ENCODE data around the gene TRAFD1. TPM values are rescaled to one million over a fixed set of nuclear protein-coding genes. Genes with fewer than 3 reads are reported as not detected.

Gene TRAFD1
- total RNA-seq, 1 experiment from 2014 or later = 25.5 TPM

DNA sequence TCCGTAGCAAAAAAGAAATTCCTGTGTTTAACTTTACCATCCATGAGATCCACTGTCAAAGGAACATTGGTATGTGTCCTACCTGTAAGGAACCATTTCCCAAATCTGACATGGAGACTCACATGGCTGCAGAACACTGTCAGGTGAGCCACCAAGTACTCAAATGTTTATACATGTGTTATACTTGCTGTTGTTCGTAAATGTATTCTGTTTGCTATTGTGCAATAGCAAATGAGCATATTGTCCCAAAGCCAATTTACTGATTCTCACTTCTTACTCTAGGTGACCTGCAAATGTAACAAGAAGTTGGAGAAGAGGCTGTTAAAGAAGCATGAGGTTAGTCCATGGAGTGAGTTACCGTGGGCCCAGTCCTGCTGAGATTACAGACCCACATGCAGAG lies 9.4 kb downstream of the TRAFD1 start:
- intact Hi-C loops (cut with micrococcal nuclease) = no loop called here
- no peaks in the 10 kb centered on the region for H3K27me3 ChIP-seq (ENCODE audit: insufficient read depth, low read length)
- ChIA-PET CTCF (no interaction called here), POLR2A (interaction anchor here (0.6 kb wide), 1 partner anchor 269 kb away, joined by 3 read pairs; no protein-coding TSS in a partner anchor), RAD21 (ENCODE audit: low non-redundant PET in 1 of 2, low total read pairs in 2 of 2, uncharacterized antibody in 2 of 2, unreplicated experiment in 2 of 2) (no interaction called here)
- ATAC-seq (no peak), DNase-seq (ENCODE audit: low read depth, low spot score) (no peak)
- no peak overlapping the region for H3K4me3 ChIP-seq (replicated peaks in 1 of 2; ENCODE audit: low read depth in 1 of 2, low read length in 2 of 2)
- no peak overlapping the region for H3K27ac ChIP-seq (ENCODE audit: low read depth, low read length)
- no TSS peak for BruUV-seq (replicated peaks)
- no peaks in the 10 kb centered on the region for H4K20me1 ChIP-seq (ENCODE audit: insufficient read depth)
- no peaks in the 10 kb centered on the region for H3K9me2 ChIP-seq (ENCODE audit: insufficient read depth)
- peaks cover 6 to 21% of the 10 kb centered on the region in 2 experiments; a peak in 3 of 4 replicates for H3K36me3 ChIP-seq (ENCODE audit: control insufficient read depth in 1 of 2, insufficient read depth in 2 of 2, low read length in 2 of 2)
- no peak overlapping the region for H2AFZ ChIP-seq (ENCODE audit: low read depth, low read length, poor library complexity, severe bottlenecking)
- no peak overlapping the region for H3K4me2 ChIP-seq (ENCODE audit: low read length)
- TF ChIP-seq CEBPB (IDR thresholded peaks at IDR 0.05; ENCODE audit: low read depth) = 0 out of 2 replicates have a peak, but pooled peaks have one; percentile 11
- TF ChIP-seq, protein P1, sequence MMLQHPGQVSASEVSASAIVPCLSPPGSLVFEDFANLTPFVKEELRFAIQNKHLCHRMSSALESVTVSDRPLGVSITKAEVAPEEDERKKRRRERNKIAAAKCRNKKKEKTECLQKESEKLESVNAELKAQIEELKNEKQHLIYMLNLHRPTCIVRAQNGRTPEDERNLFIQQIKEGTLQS (IDR thresholded peaks at IDR 0.05) = no peak
- TF ChIP-seq, protein P2, sequence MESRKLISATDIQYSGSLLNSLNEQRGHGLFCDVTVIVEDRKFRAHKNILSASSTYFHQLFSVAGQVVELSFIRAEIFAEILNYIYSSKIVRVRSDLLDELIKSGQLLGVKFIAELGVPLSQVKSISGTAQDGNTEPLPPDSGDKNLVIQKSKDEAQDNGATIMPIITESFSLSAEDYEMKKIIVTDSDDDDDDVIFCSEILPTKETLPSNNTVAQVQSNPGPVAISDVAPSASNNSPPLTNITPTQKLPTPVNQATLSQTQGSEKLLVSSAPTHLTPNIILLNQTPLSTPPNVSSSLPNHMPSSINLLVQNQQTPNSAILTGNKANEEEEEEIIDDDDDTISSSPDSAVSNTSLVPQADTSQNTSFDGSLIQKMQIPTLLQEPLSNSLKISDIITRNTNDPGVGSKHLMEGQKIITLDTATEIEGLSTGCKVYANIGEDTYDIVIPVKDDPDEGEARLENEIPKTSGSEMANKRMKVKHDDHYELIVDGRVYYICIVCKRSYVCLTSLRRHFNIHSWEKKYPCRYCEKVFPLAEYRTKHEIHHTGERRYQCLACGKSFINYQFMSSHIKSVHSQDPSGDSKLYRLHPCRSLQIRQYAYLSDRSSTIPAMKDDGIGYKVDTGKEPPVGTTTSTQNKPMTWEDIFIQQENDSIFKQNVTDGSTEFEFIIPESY (IDR thresholded peaks at IDR 0.05; ENCODE audit: extremely low read depth, insufficient replicate concordance, low read length) = no peak
- no peaks in the 10 kb centered on the region for H3K9me3 ChIP-seq (ENCODE audit: control insufficient read depth in 1 of 2, insufficient read depth in 1 of 2, low read depth in 1 of 2, low read length in 2 of 2)
- peaks cover 4 to 5% of the 10 kb centered on the region in 2 experiments for H3K4me1 ChIP-seq (ENCODE audit: control insufficient read depth in 1 of 2, insufficient read depth in 2 of 2, low read length in 2 of 2)
- no peak overlapping the region for H3K9ac ChIP-seq (ENCODE audit: low read length)
- H3K79me2 ChIP-seq (ENCODE audit: insufficient read depth, low read length) = 0 out of 2 replicates have a peak, but pooled peaks cover 6% of the 10 kb centered on the region

DNA sequence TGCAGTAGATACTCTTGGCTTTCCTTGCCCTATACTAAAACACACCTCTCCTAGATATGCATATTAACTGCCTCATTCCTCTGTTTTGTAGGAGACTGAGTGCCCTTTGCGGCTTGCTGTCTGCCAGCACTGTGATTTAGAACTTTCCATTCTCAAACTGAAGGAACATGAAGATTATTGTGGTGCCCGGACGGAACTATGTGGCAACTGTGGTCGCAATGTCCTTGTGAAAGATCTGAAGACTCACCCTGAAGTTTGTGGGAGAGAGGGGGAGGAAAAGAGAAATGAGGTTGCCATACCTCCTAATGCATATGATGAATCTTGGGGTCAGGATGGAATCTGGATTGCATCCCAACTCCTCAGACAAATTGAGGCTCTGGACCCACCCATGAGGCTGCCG lies 15.4 kb downstream of the TRAFD1 start:
- ChIA-PET CTCF (no interaction called here), RAD21 (ENCODE audit: low non-redundant PET in 1 of 2, low total read pairs in 2 of 2, uncharacterized antibody in 2 of 2, unreplicated experiment in 2 of 2) (no interaction called here), POLR2A (no interaction called here)
- Histone ChIP-seq H3K36me3 (ENCODE audit: control insufficient read depth in 1 of 2, insufficient read depth in 2 of 2, low read length in 2 of 2) (peaks cover 15 to 45% of the 10 kb centered on the region in 2 experiments), H3K79me2 (ENCODE audit: insufficient read depth, low read length) (no peaks in the 10 kb centered on the region), H3K9ac (ENCODE audit: low read length) (no peak overlapping the region), H3K4me3 (replicated peaks in 1 of 2; ENCODE audit: low read depth in 1 of 2, low read length in 2 of 2) (no peak overlapping the region), H3K9me2 (ENCODE audit: insufficient read depth) (no peaks in the 10 kb centered on the region), H3K27me3 (ENCODE audit: insufficient read depth, low read length) (no peaks in the 10 kb centered on the region), H2AFZ (ENCODE audit: low read depth, low read length, poor library complexity, severe bottlenecking) (no peak overlapping the region), H3K9me3 (ENCODE audit: control insufficient read depth in 1 of 2, insufficient read depth in 1 of 2, low read depth in 1 of 2, low read length in 2 of 2) (no peaks in the 10 kb centered on the region), H4K20me1 (ENCODE audit: insufficient read depth) (no peaks in the 10 kb centered on the region), H3K4me1 (ENCODE audit: control insufficient read depth in 1 of 2, insufficient read depth in 2 of 2, low read length in 2 of 2) (peaks cover 4 to 5% of the 10 kb centered on the region in 2 experiments), H3K27ac (ENCODE audit: low read depth, low read length) (no peak overlapping the region), H3K4me2 (ENCODE audit: low read length) (no peak overlapping the region)
- intact Hi-C loops (cut with micrococcal nuclease) = no loop called here
- no peak for DNase-seq (ENCODE audit: low read depth, low spot score)
- ATAC-seq = no peak
- BruUV-seq (replicated peaks) = no TSS peak
- no peak for TF ChIP-seq POLR2AphosphoS5 (IDR thresholded peaks at IDR 0.05; ENCODE audit: low read depth, low read length)
- no peak for TF ChIP-seq CEBPB (IDR thresholded peaks at IDR 0.05; ENCODE audit: low read depth)
- no peak for TF ChIP-seq SRF (IDR thresholded peaks at IDR 0.05; ENCODE audit: low read depth)
- TF ChIP-seq TCF7L2 (IDR thresholded peaks at IDR 0.05; ENCODE audit: borderline replicate concordance, extremely low read depth, insufficient read depth, insufficient read length) = no peak
- TF ChIP-seq ELF1 (IDR thresholded peaks at IDR 0.05; ENCODE audit: borderline replicate concordance, low read depth) = no peak
- no peak for TF ChIP-seq EZH2 (IDR thresholded peaks at IDR 0.05)
- TF ChIP-seq, protein P3, sequence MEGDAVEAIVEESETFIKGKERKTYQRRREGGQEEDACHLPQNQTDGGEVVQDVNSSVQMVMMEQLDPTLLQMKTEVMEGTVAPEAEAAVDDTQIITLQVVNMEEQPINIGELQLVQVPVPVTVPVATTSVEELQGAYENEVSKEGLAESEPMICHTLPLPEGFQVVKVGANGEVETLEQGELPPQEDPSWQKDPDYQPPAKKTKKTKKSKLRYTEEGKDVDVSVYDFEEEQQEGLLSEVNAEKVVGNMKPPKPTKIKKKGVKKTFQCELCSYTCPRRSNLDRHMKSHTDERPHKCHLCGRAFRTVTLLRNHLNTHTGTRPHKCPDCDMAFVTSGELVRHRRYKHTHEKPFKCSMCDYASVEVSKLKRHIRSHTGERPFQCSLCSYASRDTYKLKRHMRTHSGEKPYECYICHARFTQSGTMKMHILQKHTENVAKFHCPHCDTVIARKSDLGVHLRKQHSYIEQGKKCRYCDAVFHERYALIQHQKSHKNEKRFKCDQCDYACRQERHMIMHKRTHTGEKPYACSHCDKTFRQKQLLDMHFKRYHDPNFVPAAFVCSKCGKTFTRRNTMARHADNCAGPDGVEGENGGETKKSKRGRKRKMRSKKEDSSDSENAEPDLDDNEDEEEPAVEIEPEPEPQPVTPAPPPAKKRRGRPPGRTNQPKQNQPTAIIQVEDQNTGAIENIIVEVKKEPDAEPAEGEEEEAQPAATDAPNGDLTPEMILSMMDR (IDR thresholded peaks at IDR 0.05 in 2 of 3, conservative IDR thresholded peaks at IDR 0.05 in 1 of 3; ENCODE audit: borderline replicate concordance in 1 of 3, insufficient read depth in 1 of 3, low read depth in 2 of 3, low read length in 2 of 3) = no peak
- no peak for TF ChIP-seq EZH2phosphoT487 (IDR thresholded peaks at IDR 0.05; ENCODE audit: borderline replicate concordance)
- no peak for TF ChIP-seq CBX3 (IDR thresholded peaks at IDR 0.05; ENCODE audit: low read depth)
- TF ChIP-seq, protein P4, sequence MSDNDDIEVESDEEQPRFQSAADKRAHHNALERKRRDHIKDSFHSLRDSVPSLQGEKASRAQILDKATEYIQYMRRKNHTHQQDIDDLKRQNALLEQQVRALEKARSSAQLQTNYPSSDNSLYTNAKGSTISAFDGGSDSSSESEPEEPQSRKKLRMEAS (IDR thresholded peaks at IDR 0.05) = no peak
- TF ChIP-seq EGR1 (IDR thresholded peaks at IDR 0.05; ENCODE audit: low read depth) = no peak
- no peak for TF ChIP-seq ZFX (IDR thresholded peaks at IDR 0.05)
- TF ChIP-seq RAD21 (IDR thresholded peaks at IDR 0.05; ENCODE audit: low read depth) = no peak
- no peak for TF ChIP-seq YY1 (IDR thresholded peaks at IDR 0.05; ENCODE audit: extremely low read depth, insufficient replicate concordance, low read depth, low read length)
- TF ChIP-seq, protein P1 (IDR thresholded peaks at IDR 0.05) = no peak
- no peak for TF ChIP-seq FOSL1 (IDR thresholded peaks at IDR 0.05; ENCODE audit: low read depth)

Measured in HCT116 (cell line).